Heart left ventricle (tissue), 13 donors: ENCODE data around the gene NOTCH3.

ENCODE experiments used
- CTCF ChIP-seq, 12 donors: fragments of 200-600 bp; sonication (generic) in 4 of 12; IDR thresholded peaks; one replicate each; pipeline versions ENCODE4 v1.5.0 to v1.8.0; 2018 to 2022; ENCODE audit warnings: antibody characterized with exemption in 12 of 12, mild to moderate bottlenecking in 5 of 12
- POLR2A ChIP-seq, 2 donors: fragments of 450-650 bp; IDR thresholded peaks; one replicate each; pipeline ENCODE4 v1.6.1; 2017; ENCODE audit warnings: antibody characterized with exemption in 2 of 2, mild to moderate bottlenecking in 2 of 2, moderate library complexity in 2 of 2
- donor health status: ischemic (EF 13 %, LVEDD 7.1; RV severe dilation, severe dysfunction).
- donor health status: DM: no; HTN: yes; CAD: no.
- donor health status: DM: no; HTN: no; CAD: no.
- donor health status: ischemic (EF 25% LVEDD 6.9; RV normal size, moderate dysfunction).
- donor health status: ischemic (EF 25% LVEDD 5.7; RV mildly dilated, moderate dysfunction).
- donor health status: ischemic (EF 35%, LVEDD 5.7; RV mildly dilated, moderate dysfunction).
- donor health status: nonischemic (EF 11% LVEDD 7.7; RV severe dilation, severe dysfunction).
- donor health status: DM: yes; HTN: yes; CAD: no.
- donor health status: PGD.
- donor health status: ischemic (EF 29% LVEDD 5.4; RV normal size, mild dysfunction).
- donor health status: nonischemic (EF 23%, LVEDD 6.1; RV moderate dilation, normal function).

DNA sequence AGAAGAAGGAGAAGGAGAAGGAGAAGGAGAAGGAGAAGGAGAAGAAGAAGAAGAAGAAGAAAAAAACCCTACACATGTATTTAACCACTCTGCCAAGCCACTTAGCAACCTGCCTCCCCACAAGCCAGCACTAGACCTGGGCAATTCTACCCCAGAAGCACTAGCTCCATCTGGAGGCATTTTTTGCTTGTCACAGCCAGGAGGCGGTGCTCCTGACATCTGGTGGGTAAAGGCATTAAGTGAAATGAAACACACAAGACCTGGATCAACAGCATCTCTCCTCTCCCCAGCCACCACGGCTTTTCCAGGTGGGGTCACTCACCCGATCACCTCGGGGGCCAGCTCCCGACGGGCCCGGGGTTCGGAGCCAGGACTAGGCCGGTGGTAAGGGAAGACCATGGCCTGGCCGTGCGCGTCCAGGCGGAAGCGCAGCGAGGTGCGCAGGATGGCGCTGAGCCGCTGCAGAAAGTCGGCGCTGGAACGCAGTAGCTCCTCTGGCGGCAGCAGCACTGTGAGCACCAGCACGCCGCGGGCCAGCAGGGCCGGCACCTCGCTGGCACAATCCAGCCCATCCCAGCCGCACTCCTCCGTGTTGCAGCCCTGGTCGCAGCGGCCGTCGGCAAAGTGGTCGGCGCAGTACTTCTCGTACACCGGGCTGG is 26.9 kb downstream of the NOTCH3 start:
- peak in 1 of 12 donors; percentile 9 for TF ChIP-seq CTCF (IDR thresholded peaks at IDR 0.05)
- TF ChIP-seq POLR2A (IDR thresholded peaks at IDR 0.05): no peak
